Parathyroid adenoma (tissue), 2 donors: ENCODE results near the gene TP73.

ENCODE experiments used
- H2AFZ ChIP-seq: fragments of 300-600 bp; sonication (generic); one replicate; pipeline ENCODE4 v1.7.0; 2017; ENCODE audit warnings: antibody characterized with exemption, mild to moderate bottlenecking
- H3K27ac ChIP-seq: fragments of 300-600 bp; sonication (generic); one replicate; pipeline ENCODE4 v1.7.0; 2017
- H3K27me3 ChIP-seq: fragments of 300-600 bp; sonication (generic); one replicate; pipeline ENCODE4 v1.7.0; 2017; ENCODE audit warnings: low read length; ENCODE audit not compliant: control insufficient read depth, insufficient read depth
- H3K36me3 ChIP-seq: fragments of 300-600 bp; sonication (generic); one replicate; pipeline ENCODE4 v1.7.0; 2017; ENCODE audit warnings: low read length; ENCODE audit not compliant: control insufficient read depth, insufficient read depth
- H3K4me1 ChIP-seq: fragments of 300-600 bp; sonication (generic); one replicate; pipeline ENCODE4 v1.7.0; 2017; ENCODE audit warnings: control low read depth
- H3K4me2 ChIP-seq: fragments of 300-600 bp; sonication (generic); one replicate; pipeline ENCODE4 v1.7.0; 2017; ENCODE audit warnings: low read length
- H3K4me3 ChIP-seq: fragments of 300-600 bp; sonication (generic); one replicate; pipeline ENCODE4 v1.7.0; 2017; ENCODE audit warnings: low read depth, low read length
- H3K79me2 ChIP-seq: fragments of 300-600 bp; sonication (generic); one replicate; pipeline ENCODE4 v1.7.0; 2017; ENCODE audit warnings: control low read depth
- H3K9ac ChIP-seq: fragments of 300-600 bp; sonication (generic); one replicate; pipeline ENCODE4 v1.7.0; 2017; ENCODE audit warnings: mild to moderate bottlenecking
- H3K9me3 ChIP-seq: fragments of 300-600 bp; sonication (generic); one replicate; pipeline ENCODE4 v1.7.0; 2017; ENCODE audit warnings: low read length; ENCODE audit not compliant: control insufficient read depth
- TF ChIP-seq, protein P1 (sequence below): fragments of 300-600 bp; sonication (generic); IDR thresholded peaks from one replicate; pipeline ENCODE4 v1.7.0; 2017; ENCODE audit warnings: antibody characterized with exemption, mild to moderate bottlenecking
- donor health status: primary hyperparathyroidism.

TP73 gene

DNA sequence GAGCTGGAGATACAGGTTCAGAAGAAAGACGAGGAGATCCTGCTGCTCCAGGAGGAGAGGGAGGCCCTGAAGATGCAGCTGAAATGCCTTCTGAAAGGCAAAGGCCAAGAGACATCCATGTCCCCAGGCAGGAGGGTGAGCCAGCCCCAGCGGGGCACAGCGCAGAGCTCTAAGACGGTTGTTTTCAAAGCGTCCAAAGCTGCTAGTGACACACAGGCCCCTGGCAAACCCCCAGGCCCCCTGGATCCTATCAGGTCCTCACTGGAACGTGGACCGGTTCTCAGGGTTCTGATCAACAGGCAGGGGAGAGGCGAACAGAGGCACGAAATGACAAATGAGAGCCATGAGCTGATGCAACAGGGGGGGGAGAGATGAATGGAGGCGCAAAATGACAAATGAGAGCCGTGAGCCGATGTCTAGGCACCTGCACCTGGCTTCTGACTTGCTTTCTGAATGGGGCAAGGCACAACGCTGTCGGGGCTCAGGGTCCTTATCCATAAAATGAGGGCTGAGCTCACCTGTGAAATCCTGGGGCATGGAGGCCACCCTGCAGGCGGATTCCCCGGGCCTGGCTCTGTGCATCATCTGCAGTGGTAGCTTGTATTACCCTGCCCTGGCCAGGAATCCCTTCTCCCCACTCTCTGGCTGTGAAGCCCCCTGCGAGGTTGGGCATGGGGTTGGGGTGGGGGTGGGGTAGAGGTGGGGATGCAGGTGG lies 109.1 kb downstream of the TP73 start:
- H3K4me1 ChIP-seq = no peaks in the 10 kb centered on the region
- H3K4me3 ChIP-seq = no peak overlapping the region
- H2AFZ ChIP-seq = no peak overlapping the region
- no peaks in the 10 kb centered on the region for H3K27me3 ChIP-seq
- H3K4me2 ChIP-seq = no peak overlapping the region
- no peak overlapping the region for H3K27ac ChIP-seq
- H3K9me3 ChIP-seq = no peaks in the 10 kb centered on the region
- TF ChIP-seq, protein P1, sequence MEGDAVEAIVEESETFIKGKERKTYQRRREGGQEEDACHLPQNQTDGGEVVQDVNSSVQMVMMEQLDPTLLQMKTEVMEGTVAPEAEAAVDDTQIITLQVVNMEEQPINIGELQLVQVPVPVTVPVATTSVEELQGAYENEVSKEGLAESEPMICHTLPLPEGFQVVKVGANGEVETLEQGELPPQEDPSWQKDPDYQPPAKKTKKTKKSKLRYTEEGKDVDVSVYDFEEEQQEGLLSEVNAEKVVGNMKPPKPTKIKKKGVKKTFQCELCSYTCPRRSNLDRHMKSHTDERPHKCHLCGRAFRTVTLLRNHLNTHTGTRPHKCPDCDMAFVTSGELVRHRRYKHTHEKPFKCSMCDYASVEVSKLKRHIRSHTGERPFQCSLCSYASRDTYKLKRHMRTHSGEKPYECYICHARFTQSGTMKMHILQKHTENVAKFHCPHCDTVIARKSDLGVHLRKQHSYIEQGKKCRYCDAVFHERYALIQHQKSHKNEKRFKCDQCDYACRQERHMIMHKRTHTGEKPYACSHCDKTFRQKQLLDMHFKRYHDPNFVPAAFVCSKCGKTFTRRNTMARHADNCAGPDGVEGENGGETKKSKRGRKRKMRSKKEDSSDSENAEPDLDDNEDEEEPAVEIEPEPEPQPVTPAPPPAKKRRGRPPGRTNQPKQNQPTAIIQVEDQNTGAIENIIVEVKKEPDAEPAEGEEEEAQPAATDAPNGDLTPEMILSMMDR = no peak
- no peaks in the 10 kb centered on the region for H3K79me2 ChIP-seq
- no peaks in the 10 kb centered on the region for H3K36me3 ChIP-seq
- no peak overlapping the region for H3K9ac ChIP-seq

DNA sequence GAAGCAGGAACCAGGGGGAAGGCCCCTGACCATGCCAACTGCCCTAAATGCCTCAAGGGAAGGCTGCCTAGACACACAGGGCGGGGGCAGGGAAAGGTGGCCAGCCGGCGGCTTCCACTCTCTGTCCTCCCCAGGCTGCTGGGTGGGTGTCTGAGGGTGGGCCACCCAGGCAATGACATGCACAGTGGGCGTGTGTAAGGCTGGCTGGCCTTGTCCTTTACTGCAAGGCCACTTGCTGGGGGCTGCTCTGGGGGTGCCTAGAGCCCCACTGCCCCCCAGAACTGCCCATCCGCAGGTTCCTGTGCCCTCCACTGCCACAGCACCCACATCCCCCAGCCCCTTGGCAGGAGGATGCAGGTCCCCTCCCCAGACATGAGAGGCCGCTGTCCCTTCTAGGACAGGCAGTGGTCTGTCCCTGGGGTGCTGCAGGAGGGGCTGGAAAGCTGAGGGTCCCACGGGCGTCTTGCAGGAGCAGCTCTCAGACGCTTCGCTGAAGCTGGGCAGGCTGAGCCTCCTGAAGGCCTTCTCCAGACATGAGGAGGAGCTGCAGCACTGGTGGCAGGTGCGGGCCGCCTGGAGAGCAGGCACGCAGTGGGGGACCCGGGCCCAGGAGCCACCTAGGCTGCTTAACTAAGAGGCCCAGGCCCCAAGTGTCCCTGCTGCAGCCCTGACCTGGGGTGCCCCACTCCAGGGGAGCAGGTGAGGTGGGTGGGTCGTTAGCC lies 110.0 kb downstream of the TP73 start:
- no peaks in the 10 kb centered on the region for H3K9me3 ChIP-seq
- H2AFZ ChIP-seq = no peak overlapping the region
- TF ChIP-seq, protein P1 = no peak
- H3K4me2 ChIP-seq = no peak overlapping the region
- H3K4me3 ChIP-seq = no peak overlapping the region
- H3K9ac ChIP-seq = no peak overlapping the region
- H3K27me3 ChIP-seq = no peaks in the 10 kb centered on the region
- H3K27ac ChIP-seq = no peak overlapping the region
- H3K4me1 ChIP-seq = no peaks in the 10 kb centered on the region
- H3K36me3 ChIP-seq = no peaks in the 10 kb centered on the region
- H3K79me2 ChIP-seq = no peaks in the 10 kb centered on the region

DNA sequence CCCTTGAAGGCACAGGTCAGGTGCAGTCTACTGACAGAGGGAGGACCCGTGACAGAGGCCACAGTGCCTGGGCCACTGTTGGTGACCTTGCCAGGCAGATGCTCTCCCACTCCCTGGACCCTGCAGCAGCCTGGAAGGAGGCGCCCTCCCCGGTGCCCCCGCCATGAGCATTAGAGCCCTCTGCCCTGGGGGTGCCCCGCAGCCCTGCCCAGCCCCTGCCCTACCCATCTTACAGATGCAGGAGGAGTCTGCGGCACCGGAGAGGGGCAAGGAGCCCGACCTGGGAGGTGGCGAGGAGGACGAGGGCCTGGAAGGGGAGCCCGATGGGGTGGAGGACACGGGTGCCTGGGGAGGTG lies 110.5 kb downstream of the TP73 start:
- no peaks in the 10 kb centered on the region for H3K4me1 ChIP-seq
- H3K9ac ChIP-seq = no peak overlapping the region
- no peaks in the 10 kb centered on the region for H3K79me2 ChIP-seq
- no peaks in the 10 kb centered on the region for H3K27me3 ChIP-seq
- no peaks in the 10 kb centered on the region for H3K36me3 ChIP-seq
- no peak overlapping the region for H3K27ac ChIP-seq
- no peak overlapping the region for H2AFZ ChIP-seq
- H3K9me3 ChIP-seq = no peaks in the 10 kb centered on the region
- H3K4me2 ChIP-seq = no peak overlapping the region
- TF ChIP-seq, protein P1 = no peak
- no peak overlapping the region for H3K4me3 ChIP-seq

DNA sequence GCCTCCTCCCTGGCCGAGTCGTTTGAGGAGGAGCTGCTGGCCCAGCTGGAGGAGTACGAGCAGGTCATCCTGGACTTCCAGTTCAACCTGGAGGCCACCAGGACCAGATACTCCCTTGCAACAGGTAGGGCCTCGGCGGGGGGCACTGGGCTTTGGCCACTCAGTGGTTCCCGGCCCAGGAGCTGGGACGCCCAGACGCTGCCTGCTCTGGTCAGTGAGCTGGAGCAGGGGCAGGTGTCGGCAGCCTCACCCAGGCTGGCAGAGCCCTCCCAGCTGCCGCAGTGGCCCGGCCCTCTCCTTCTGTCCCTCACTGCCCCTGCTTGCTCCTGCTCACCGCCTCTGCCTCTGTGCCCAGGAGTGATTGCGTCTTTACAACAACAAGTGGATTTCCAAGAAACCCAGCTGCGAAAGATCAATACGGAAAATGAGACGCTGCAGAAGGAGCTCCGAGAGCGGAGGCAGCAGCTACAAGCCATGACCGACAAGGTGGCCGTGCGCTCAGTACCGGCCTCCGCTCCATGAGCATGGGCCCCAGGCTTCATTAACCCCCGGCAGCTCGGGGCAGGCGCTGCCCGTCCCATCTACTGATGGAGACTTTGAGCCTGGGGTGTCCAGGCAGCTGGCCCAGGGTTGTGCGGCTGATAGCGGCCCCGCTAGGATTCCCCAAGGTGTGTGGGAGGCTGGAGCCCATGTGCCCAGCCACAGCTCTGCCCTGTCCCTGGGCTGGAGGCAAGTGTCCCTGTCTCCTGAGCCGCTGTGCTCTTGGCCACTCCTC lies 111.2 kb downstream of the TP73 start:
- no peak overlapping the region for H3K27ac ChIP-seq
- no peaks in the 10 kb centered on the region for H3K27me3 ChIP-seq
- no peaks in the 10 kb centered on the region for H3K36me3 ChIP-seq
- H3K9me3 ChIP-seq = no peaks in the 10 kb centered on the region
- H3K4me2 ChIP-seq = no peak overlapping the region
- no peak overlapping the region for H2AFZ ChIP-seq
- H3K4me1 ChIP-seq = no peaks in the 10 kb centered on the region
- no peaks in the 10 kb centered on the region for H3K79me2 ChIP-seq
- TF ChIP-seq, protein P1 = no peak
- no peak overlapping the region for H3K9ac ChIP-seq
- H3K4me3 ChIP-seq = no peak overlapping the region
